SJSA1 (cell line): ENCODE results near the gene ABCC9. TPM values are rescaled to one million over a fixed set of nuclear protein-coding genes. Genes with fewer than 3 reads are reported as not detected.
"Not testable (repeated sequence)": the region's sequence is repeated elsewhere in the genome, so short reads cannot be mapped to it uniquely, and the experiment has no call there.

Source experiments
- DNase-seq, 2 experiments: peaks; one replicate each; pipeline ENCODE4 v3.0.0-alpha.2; 2015 to 2020; ENCODE audit warnings: low spot score in 2 of 2, low read depth in 1 of 2
- H3K27ac ChIP-seq: fragments of 250-450 bp; sonication (Bioruptor Pico); 2 replicates; pipeline ENCODE4 v1.5.1; 2020; ENCODE audit warnings: mild to moderate bottlenecking, moderate library complexity
- H3K27me3 ChIP-seq: fragments of 250-450 bp; sonication (Bioruptor Pico); replicated peaks from 2 replicates; pipeline ENCODE4 v1.5.1; 2020; ENCODE audit warnings: mild to moderate bottlenecking, moderate library complexity
- H3K36me3 ChIP-seq: fragments of 250-450 bp; sonication (Bioruptor Pico); 2 replicates; pipeline ENCODE4 v1.5.1; 2020; ENCODE audit warnings: mild to moderate bottlenecking
- H3K4me1 ChIP-seq: fragments of 250-450 bp; sonication (Bioruptor Pico); replicated peaks from 2 replicates; pipeline ENCODE4 v1.6.1; 2021; ENCODE audit warnings: mild to moderate bottlenecking
- H3K4me3 ChIP-seq: fragments of 250-450 bp; sonication (Bioruptor Pico); 2 replicates; pipeline ENCODE4 v1.5.1; 2020; ENCODE audit warnings: mild to moderate bottlenecking
- H3K9me3 ChIP-seq: fragments of 250-450 bp; sonication (Bioruptor Pico); replicated peaks from 2 replicates; pipeline ENCODE4 v1.5.1; 2020; ENCODE audit warnings: mild to moderate bottlenecking
- total RNA-seq: library from RNA; depleted of rRNA; stranded (reverse); fragments of >200 nt; shearing (Covaris generic); gene quantifications from 2 replicates; pipeline ENCODE4 v1.2.3, GENCODE V29; 2014

The ABCC9 gene
- total RNA-seq, 1 experiment from 2014 or later, result 1.4 TPM

DNA sequence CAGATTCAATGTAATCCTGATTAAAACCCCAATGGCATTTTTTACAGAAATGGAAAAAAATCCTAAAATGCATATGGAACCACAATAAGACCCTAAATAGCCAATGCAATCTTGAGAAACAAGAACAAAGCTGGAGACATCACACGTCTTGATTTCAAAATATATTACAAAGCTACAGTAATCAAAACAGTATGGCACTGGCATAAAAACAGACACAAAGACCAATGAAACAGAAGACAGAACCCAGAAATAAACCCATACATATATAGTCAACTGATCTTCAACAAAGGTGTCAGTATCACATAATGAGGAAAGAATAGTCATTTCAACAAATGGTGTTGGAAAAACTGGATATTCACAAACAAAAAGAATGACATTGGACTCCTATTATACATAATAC, 9.4 kb upstream of the ABCC9 start:
- no peaks in the 10 kb centered on the region for H3K36me3 ChIP-seq
- H3K4me1 ChIP-seq, result no peaks in the 10 kb centered on the region
- no peaks in the 10 kb centered on the region for H3K9me3 ChIP-seq
- H3K27ac ChIP-seq, result no peak overlapping the region
- H3K4me3 ChIP-seq, result no peak overlapping the region
- no peak for DNase-seq
- no peaks in the 10 kb centered on the region for H3K27me3 ChIP-seq

DNA sequence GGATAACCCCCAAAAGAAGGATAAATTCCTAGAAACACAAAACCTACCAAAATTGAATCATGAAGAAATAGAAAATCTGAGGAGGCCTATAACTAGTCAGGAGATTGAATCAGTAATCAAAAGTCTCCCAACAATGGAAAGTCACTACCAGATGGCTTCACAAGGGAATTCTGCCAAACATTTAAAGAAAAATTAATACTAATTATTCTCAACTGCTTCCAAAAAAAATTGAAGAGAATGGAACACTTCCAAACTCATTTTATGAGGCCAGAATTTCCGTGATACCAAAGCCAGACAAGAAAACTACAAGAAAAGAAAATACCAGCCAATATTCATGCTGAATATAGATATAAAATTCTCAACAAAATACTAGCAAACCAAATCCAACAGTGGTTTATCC, 7.8 kb upstream of the ABCC9 start:
- H3K27ac ChIP-seq, result no peak overlapping the region
- DNase-seq, result no peak

DNA sequence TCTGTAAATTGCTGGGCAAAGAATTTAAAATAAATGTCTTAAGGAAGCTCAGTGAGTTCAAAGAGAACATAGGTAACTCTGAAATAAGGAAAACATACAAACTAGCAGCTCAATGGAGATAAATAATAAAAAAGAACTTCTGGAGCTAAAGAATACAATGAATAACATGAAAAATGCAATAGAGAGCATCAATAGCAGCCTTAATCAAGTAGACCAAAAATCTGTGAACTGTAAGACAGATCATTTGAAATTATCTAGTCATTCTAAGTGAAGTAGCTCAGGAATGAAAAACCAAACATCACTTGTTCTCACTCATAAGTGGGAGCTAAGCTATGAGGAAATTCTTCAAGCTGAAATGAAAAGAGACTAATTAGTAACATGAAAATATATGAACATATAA, 5.8 kb upstream of the ABCC9 start:
- DNase-seq, result no peak
- Histone ChIP-seq H3K4me3 (no peak overlapping the region), H3K9me3 (no peaks in the 10 kb centered on the region)

More for the DNA sequence above, 7.8 kb upstream of the ABCC9 start:
- no peaks in the 10 kb centered on the region for H3K9me3 ChIP-seq
- H3K27me3 ChIP-seq, result no peaks in the 10 kb centered on the region
- no peak overlapping the region for H3K4me3 ChIP-seq
- no peaks in the 10 kb centered on the region for H3K4me1 ChIP-seq
- no peaks in the 10 kb centered on the region for H3K36me3 ChIP-seq

DNA sequence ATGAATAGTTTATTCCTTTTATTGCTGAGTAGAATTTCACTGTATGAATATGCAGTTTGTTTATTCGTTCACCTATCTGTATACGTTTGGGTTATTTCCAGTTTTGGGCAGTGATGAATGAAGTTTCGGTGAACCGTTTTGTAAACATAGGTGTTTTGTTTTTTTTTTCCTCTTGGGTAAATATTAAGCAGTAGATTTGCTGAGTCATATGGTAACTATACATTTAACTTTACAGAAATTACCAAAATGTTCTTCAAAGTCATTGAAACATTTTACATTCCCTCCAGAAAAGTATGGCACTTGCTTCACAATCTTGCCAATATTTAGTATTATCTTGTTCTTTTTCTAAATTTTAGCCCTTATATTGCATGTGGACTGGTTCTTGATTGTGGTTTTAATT, 3.8 kb upstream of the ABCC9 start:
- no peaks in the 10 kb centered on the region for H3K9me3 ChIP-seq
- DNase-seq, result no peak
- peaks cover 11% of the 10 kb centered on the region; the same call in 1 of the 2 replicates for H3K27me3 ChIP-seq
- H3K36me3 ChIP-seq, result no peaks in the 10 kb centered on the region
- no peak overlapping the region for H3K4me3 ChIP-seq
- H3K4me1 ChIP-seq, result no peaks in the 10 kb centered on the region
- H3K27ac ChIP-seq, result no peak overlapping the region

More for the DNA sequence above, 5.8 kb upstream of the ABCC9 start:
- no peaks in the 10 kb centered on the region for H3K36me3 ChIP-seq
- no peaks in the 10 kb centered on the region for H3K4me1 ChIP-seq
- no peak overlapping the region for H3K27ac ChIP-seq
- H3K27me3 ChIP-seq, result 0 out of 2 replicates have a peak, but pooled peaks cover 2% of the 10 kb centered on the region

DNA sequence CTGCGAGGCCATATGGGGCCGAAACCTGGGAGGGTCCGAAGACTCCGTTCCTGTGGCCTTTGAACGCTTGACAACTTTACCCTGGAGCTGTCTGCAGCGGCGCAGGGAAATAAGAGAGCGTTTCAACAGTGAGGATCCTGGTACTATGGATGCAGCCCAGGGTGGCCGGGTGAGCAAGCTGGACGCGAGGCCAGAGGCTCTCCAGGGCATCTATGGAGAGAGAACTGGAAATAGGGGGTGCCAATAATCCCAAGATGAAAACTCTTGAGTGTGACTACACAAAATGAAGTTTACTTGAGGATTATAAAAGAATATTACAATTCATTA, 1.1 kb upstream of the ABCC9 start:
- DNase-seq, result no peak
- no peaks in the 10 kb centered on the region for H3K9me3 ChIP-seq
- H3K4me3 ChIP-seq, result no peak overlapping the region
- peaks cover 11% of the 10 kb centered on the region; the same call in 1 of the 2 replicates for H3K27me3 ChIP-seq
- H3K27ac ChIP-seq, result no peak overlapping the region
- H3K36me3 ChIP-seq, result no peaks in the 10 kb centered on the region
- no peaks in the 10 kb centered on the region for H3K4me1 ChIP-seq

DNA sequence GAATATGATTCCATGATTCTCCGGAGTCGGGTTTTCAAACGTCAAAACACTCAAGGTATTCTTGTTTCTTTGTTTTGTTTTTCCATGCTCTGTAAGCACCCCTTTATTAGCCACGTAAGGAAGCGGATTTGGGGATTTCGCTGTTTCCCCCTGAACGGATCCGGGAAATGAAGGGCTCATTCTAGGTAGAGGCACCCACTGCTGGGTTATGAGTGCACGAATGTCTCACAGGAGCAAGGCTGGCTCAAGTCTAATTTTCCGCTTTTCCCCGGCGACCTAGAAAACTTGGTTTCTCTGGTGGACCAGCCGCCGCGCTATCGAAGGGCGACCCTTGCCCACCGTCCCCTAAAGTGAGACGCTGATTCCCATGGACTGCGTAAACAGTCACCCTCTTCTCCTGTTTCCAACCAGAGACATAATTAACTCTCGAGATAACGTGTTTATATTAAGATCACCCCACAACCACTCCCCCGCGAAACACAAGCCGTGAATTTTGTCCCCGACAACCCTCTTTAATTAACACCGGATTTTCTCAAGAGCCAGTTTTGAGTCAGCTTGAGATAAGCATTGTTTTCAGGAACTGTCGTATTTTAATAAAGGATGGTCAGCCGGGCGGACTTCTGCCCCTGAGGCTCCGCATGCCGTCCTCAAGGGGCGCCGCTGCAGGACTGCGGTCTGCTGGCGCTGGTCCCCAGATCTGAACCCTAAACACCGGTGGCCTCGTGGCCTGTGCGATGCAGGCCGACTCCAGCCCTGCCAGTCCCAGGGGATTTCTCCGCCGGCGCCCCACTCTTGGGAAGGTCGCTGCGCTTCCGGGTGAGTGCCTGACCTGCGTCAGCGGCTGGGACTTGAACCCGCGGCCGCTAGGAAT, 515 bp upstream of the ABCC9 start:
- DNase-seq, result no peak
- no peak overlapping the region for H3K27ac ChIP-seq
- H3K4me3 ChIP-seq, result no peak overlapping the region
- no peaks in the 10 kb centered on the region for H3K9me3 ChIP-seq
- no peaks in the 10 kb centered on the region for H3K36me3 ChIP-seq
- H3K4me1 ChIP-seq, result no peaks in the 10 kb centered on the region
- H3K27me3 ChIP-seq, result peaks cover 11% of the 10 kb centered on the region; the same call in 1 of the 2 replicates

DNA sequence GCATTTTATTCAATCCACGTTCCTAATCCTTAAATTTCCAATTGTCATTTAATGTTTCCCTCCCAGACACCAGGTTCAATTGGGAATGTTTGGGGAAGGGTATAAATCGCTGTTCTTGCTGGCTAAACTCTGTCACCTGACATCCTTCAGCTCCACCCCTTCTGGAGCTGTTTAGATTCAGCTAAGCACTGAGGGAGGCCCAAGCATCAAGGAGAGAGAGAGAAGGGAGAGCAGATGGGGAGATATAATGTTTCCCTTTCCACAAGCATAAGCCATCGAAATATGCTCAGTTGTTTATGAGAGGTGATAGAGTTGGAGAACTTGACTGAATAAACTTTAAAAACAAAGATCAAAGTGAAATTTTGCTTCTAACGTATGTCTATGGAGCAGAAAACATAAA, 1.8 kb downstream of the ABCC9 start:
- DNase-seq, result no peak
- H3K27me3 ChIP-seq, result peaks cover 11% of the 10 kb centered on the region; the same call in 1 of the 2 replicates
- H3K4me1 ChIP-seq, result no peaks in the 10 kb centered on the region
- H3K4me3 ChIP-seq, result no peak overlapping the region
- no peaks in the 10 kb centered on the region for H3K36me3 ChIP-seq
- H3K27ac ChIP-seq, result no peak overlapping the region
- H3K9me3 ChIP-seq, result no peaks in the 10 kb centered on the region

DNA sequence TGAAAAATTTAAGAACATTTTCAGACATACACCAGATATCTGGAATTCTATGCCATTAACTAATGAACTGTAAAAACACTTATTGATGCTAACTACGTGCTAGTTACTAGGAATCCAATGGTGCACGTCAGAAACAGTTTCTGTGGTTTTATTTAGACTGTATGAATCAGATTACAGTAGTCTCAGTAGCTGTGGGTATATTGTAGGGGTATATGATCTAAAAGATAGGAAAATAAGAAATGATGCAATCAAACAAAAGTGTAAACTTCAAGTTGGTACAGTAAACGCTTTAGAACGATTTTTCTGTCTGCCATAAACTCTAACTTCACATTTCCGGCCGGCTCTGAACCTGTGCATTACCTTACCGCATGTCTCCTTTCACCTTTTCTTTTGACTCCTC, 2.3 kb downstream of the ABCC9 start:
- no peak overlapping the region for H3K4me3 ChIP-seq
- no peak for DNase-seq
- H3K4me1 ChIP-seq, result no peaks in the 10 kb centered on the region
- H3K27me3 ChIP-seq, result peaks cover 11% of the 10 kb centered on the region; the same call in 1 of the 2 replicates
- H3K9me3 ChIP-seq, result no peaks in the 10 kb centered on the region
- H3K27ac ChIP-seq, result no peak overlapping the region
- H3K36me3 ChIP-seq, result no peaks in the 10 kb centered on the region

DNA sequence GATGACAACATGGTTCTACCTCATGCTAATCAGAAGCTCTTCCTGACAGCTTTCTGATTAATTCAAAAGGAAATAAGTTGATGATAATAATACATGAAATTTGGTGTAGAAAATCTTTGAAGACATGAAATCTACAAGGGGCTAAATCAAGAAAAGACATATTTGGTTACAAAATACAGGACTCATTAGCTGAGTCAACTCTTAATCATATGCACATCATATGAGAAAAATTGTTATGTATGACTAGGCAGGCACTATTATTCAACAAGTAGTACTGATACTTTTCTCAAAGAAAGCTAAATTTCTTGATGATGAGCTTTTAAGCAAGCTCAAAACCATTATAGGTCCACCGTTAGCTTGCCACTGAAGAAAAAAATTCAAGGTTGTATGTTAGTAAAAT, 7.1 kb downstream of the ABCC9 start:
- H3K9me3 ChIP-seq, result no peaks in the 10 kb centered on the region
- H3K27ac ChIP-seq, result no peak overlapping the region
- no peak for DNase-seq
- no peaks in the 10 kb centered on the region for H3K36me3 ChIP-seq
- H3K4me1 ChIP-seq, result no peaks in the 10 kb centered on the region
- no peaks in the 10 kb centered on the region for H3K27me3 ChIP-seq
- H3K4me3 ChIP-seq, result no peak overlapping the region

DNA sequence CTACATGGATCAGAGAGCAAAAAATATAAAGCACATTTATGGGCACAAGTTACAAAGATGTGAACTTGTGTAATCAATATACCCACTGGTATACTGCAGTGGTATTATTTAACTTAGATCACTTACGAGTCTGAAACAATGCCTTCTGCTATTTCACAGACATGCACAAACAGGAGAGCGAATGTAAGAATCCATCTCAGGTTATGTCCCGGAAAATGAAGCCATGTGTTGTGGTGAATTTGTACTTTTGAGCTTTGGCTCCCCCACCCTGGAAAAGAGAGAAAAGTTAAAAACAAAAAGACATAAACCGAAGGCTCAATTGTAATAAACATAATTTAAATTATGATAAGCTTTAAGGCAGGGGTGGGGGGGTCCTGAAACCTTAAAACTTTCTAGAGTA, 7.6 kb downstream of the ABCC9 start:
- Histone ChIP-seq H3K36me3 (no peaks in the 10 kb centered on the region), H3K27me3 (no peaks in the 10 kb centered on the region), H3K4me1 (no peaks in the 10 kb centered on the region), H3K27ac (no peak overlapping the region), H3K4me3 (no peak overlapping the region), H3K9me3 (no peaks in the 10 kb centered on the region)
- DNase-seq, result no peak

DNA sequence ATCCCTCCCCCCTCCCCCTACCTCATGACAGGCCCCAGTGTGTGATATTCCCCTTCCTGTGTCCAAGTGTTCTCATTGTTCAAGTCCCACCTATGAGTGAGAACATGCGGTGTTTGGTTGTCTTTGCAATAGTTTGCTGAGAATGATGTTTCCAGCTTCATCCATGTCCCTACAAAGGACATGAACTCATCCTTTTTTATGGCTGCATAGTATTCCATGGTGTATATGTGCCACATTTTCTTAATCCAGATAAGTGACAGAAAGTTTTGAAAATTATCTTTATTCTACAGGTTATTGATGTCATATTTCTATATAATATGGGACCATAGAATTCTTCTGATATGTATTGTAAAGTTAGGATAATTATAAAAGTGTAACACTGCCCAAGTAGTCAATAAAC, 11.3 kb downstream of the ABCC9 start:
- not testable (repeated sequence) for H3K4me1 ChIP-seq, DNase-seq, H3K4me3 ChIP-seq, H3K27me3 ChIP-seq, H3K36me3 ChIP-seq, H3K9me3 ChIP-seq, H3K27ac ChIP-seq

DNA sequence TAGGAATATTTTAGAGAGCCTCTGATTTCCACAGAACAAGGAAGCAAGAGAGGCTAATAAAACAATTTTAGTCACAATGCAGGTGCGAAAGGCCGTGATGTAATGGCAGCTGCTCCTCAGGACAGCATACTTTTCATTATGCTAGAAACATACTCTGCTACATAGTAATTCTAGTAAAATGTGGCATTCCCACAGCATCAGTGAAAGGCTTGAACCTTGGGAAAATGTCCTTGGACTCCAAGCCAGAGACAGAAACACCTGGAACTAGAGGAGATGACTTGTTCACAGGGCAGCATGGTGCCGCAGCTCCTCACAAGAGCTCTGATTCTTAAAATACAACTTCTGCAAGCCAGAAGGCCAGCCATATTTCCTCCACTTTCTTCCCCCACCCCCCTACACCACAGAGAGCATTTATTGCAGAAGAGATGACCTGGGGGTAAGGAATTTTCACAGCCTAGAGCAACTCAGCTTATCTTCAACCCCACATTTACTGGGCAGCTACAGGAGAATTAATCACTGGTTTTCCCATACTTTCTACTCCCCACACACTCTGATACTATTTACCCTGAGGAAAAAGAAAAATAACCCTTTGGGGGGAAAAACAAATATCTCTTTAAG, 15.8 kb downstream of the ABCC9 start:
- Histone ChIP-seq H3K27ac (no peak overlapping the region), H3K9me3 (no peaks in the 10 kb centered on the region), H3K27me3 (no peaks in the 10 kb centered on the region), H3K36me3 (no peaks in the 10 kb centered on the region), H3K4me3 (no peak overlapping the region), H3K4me1 (no peaks in the 10 kb centered on the region)
- DNase-seq, result no peak

DNA sequence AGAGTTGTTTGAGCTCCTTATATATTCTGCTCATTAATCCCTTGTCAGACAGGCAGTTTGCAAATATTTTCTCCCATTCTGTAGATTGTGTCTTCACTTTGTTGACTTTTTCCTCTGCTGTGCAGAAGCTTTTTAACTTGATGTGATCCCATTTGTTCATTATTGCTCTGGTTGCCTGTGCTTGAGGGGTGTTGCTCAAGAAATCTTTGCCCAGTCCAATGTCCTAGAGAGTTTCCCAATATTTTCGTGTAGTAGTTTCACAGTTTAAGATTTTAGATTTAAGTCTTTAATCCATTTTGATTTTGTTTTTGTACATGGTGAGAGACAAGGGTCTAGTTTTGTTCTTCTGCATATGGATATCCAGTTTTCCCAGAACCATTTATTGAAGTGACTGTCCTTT, 19.8 kb downstream of the ABCC9 start:
- no peaks in the 10 kb centered on the region for H3K4me1 ChIP-seq
- no peak for DNase-seq
- no peaks in the 10 kb centered on the region for H3K36me3 ChIP-seq
- H3K9me3 ChIP-seq, result no peaks in the 10 kb centered on the region
- H3K27me3 ChIP-seq, result no peaks in the 10 kb centered on the region
- no peak overlapping the region for H3K4me3 ChIP-seq
- no peak overlapping the region for H3K27ac ChIP-seq

DNA sequence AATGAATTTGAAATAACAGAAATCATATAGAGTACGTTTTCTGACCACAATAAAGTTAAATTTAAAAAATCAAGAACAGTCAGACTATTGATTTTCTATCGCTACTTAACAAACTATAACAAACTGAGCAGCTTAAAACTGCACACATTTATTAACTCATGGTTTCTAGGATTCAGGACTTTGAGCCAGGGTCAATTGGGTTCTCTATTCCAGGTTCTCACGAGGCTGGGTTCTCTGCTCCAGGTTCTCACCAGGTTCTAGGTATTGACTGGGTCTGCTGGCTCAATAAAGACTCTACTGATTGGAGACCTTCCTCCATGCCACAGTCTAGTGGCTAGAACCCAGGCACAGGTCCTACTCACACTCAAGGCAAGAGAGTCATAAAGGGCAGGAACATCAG, 22.8 kb downstream of the ABCC9 start:
- no peak for DNase-seq
- Histone ChIP-seq H3K4me1 (no peaks in the 10 kb centered on the region), H3K27me3 (no peaks in the 10 kb centered on the region), H3K9me3 (no peaks in the 10 kb centered on the region; the same call in 1 of the 2 replicates), H3K27ac (no peak overlapping the region), H3K4me3 (no peak overlapping the region), H3K36me3 (no peaks in the 10 kb centered on the region)
